HepG2 (cell line): ENCODE data around the gene MAJIN. TPM values are rescaled to one million over a fixed set of nuclear protein-coding genes. Genes with fewer than 3 reads are reported as not detected.

Experiments
- BCL6 ChIP-seq: IDR thresholded peaks from 2 replicates; pipeline ENCODE4 v1.6.1; 2016; ENCODE audit warnings: missing genetic modification reagents, missing compliant biosample characterization
- CC2D1A ChIP-seq: sonication (generic); formaldehyde crosslinking; IDR thresholded peaks from 2 replicates; pipeline ENCODE4 v1.8.1; 2023; ENCODE audit warnings: mild to moderate bottlenecking, missing genetic modification reagents
- HMG20A ChIP-seq: IDR thresholded peaks from 2 replicates; pipeline ENCODE4 v1.6.1; 2016; ENCODE audit warnings: borderline replicate concordance
- MAFF ChIP-seq: IDR thresholded peaks from 2 replicates; pipeline ENCODE4 v1.6.1; 2011; ENCODE audit warnings: low read depth, low read length, improper control_type of control experiment
- MXI1 ChIP-seq: IDR thresholded peaks from 3 replicates; pipeline ENCODE4 v1.6.1; 2012; ENCODE audit warnings: low read depth, low read length, inconsistent platforms, borderline replicate concordance
- NFRKB ChIP-seq: fragments of 450-650 bp; IDR thresholded peaks from 2 replicates; pipeline ENCODE4 v1.6.1; 2017
- PITX1 ChIP-seq: sonication (generic); formaldehyde crosslinking; IDR thresholded peaks from 2 replicates; pipeline ENCODE4 v1.5.1; 2020; ENCODE audit warnings: mild to moderate bottlenecking, missing genetic modification reagents
- RELA ChIP-seq: sonication (generic); formaldehyde crosslinking; IDR thresholded peaks from 2 replicates; pipeline ENCODE4 v1.4.0; 2020; ENCODE audit warnings: missing genetic modification reagents
- REXO4 ChIP-seq: sonication (generic); formaldehyde crosslinking; IDR thresholded peaks from 2 replicates; pipeline ENCODE4 v1.8.0; 2022; ENCODE audit warnings: missing genetic modification reagents, mild to moderate bottlenecking, borderline replicate concordance
- SMYD3 ChIP-seq: sonication (generic); formaldehyde crosslinking; IDR thresholded peaks from 2 replicates; pipeline ENCODE4 v1.8.1; 2023; ENCODE audit warnings: mild to moderate bottlenecking, missing genetic modification reagents
- ZBTB8A ChIP-seq: sonication (generic); formaldehyde crosslinking; IDR thresholded peaks from 2 replicates; pipeline ENCODE4 v1.4.0; 2020; ENCODE audit warnings: mild to moderate bottlenecking, low read depth, missing genetic modification reagents, borderline replicate concordance
- ZC3H4 ChIP-seq: sonication (generic); formaldehyde crosslinking; IDR thresholded peaks from 2 replicates; pipeline ENCODE4 v1.4.0; 2020; ENCODE audit warnings: missing genetic modification reagents, borderline replicate concordance
- ZFP36L2 ChIP-seq: sonication (generic); formaldehyde crosslinking; IDR thresholded peaks from 2 replicates; pipeline ENCODE4 v1.4.0; 2020; ENCODE audit warnings: missing genetic modification reagents
- ZNF550 ChIP-seq: sonication (generic); formaldehyde crosslinking; IDR thresholded peaks from 2 replicates; pipeline ENCODE4 v1.4.0; 2020; ENCODE audit warnings: mild to moderate bottlenecking, missing genetic modification reagents, borderline replicate concordance
- ZNF564 ChIP-seq: sonication (generic); formaldehyde crosslinking; IDR thresholded peaks from 2 replicates; pipeline ENCODE4 v1.8.1; 2023; ENCODE audit warnings: mild to moderate bottlenecking, missing genetic modification reagents
- ZNF614 ChIP-seq: IDR thresholded peaks from 2 replicates; pipeline ENCODE4 v1.6.1; 2018; ENCODE audit warnings: missing biosample characterization, missing genetic modification reagents, inconsistent platforms, borderline replicate concordance
- ZNF629 ChIP-seq: sonication (generic); formaldehyde crosslinking; conservative IDR thresholded peaks from 2 replicates; pipeline ENCODE4 v1.5.0; 2020; ENCODE audit warnings: missing genetic modification reagents
- ZNF775 ChIP-seq: sonication (generic); formaldehyde crosslinking; IDR thresholded peaks from 2 replicates; pipeline ENCODE4 v1.4.0; 2020; ENCODE audit warnings: missing genetic modification reagents, mild to moderate bottlenecking, moderate library complexity, borderline replicate concordance
- polyA plus RNA-seq, 8 experiments: library from polyadenylated mRNA; depleted of rRNA in 3 of 8; stranded (reverse) in 7 of 8; unstranded in 1 of 8; fragments of >200 nt; fragmentation: Illumina TruSeq in 4 of 8; extraction: Trizol in 4 of 8; gene quantifications; 2 replicates each; pipeline versions ENCODE4 v1.2.1 to v1.2.3, GENCODE V29; 2011 to 2016; ENCODE audit warnings: low read depth in 4 of 8, missing spikeins in 1 of 8, mixed read lengths in 1 of 8; ENCODE audit not compliant: insufficient read depth in 1 of 8
- total RNA-seq, 5 experiments: library from RNA; depleted of rRNA; stranded (reverse); fragments of >200 nt; fragmentation: Illumina TruSeq; extraction: Trizol; gene quantifications; 2 replicates each; pipeline ENCODE4 v1.2.3, GENCODE V29; 2016; ENCODE audit warnings: low read depth in 1 of 5
- TF ChIP-seq, protein P1 (sequence below): sonication (generic); formaldehyde crosslinking; IDR thresholded peaks from 2 replicates; pipeline ENCODE4 v1.5.1; 2020; ENCODE audit warnings: missing genetic modification reagents, mild to moderate bottlenecking, borderline replicate concordance
- TF ChIP-seq, protein P2 (sequence below): conservative IDR thresholded peaks from 2 replicates; pipeline ENCODE4 v1.6.1; 2018; ENCODE audit warnings: missing genetic modification reagents
- TF ChIP-seq, protein P3 (sequence below): IDR thresholded peaks from 2 replicates; pipeline ENCODE4 v1.6.1; 2018; ENCODE audit warnings: missing genetic modification reagents
- TF ChIP-seq, protein P4 (sequence below): sonication (generic); formaldehyde crosslinking; IDR thresholded peaks from 2 replicates; pipeline ENCODE4 v1.4.0; 2020; ENCODE audit warnings: mild to moderate bottlenecking, low read depth, missing genetic modification reagents
- TF ChIP-seq, protein P5 (sequence below): sonication (generic); formaldehyde crosslinking; IDR thresholded peaks from 2 replicates; pipeline ENCODE4 v1.5.0; 2020; ENCODE audit warnings: mild to moderate bottlenecking, missing genetic modification reagents, borderline replicate concordance

MAJIN gene
- total and polyA plus RNA-seq, 2 of the 13 experiments (the other 11 are each of a cell fraction or from before 2014, with no cell fraction given) = not detected

DNA sequence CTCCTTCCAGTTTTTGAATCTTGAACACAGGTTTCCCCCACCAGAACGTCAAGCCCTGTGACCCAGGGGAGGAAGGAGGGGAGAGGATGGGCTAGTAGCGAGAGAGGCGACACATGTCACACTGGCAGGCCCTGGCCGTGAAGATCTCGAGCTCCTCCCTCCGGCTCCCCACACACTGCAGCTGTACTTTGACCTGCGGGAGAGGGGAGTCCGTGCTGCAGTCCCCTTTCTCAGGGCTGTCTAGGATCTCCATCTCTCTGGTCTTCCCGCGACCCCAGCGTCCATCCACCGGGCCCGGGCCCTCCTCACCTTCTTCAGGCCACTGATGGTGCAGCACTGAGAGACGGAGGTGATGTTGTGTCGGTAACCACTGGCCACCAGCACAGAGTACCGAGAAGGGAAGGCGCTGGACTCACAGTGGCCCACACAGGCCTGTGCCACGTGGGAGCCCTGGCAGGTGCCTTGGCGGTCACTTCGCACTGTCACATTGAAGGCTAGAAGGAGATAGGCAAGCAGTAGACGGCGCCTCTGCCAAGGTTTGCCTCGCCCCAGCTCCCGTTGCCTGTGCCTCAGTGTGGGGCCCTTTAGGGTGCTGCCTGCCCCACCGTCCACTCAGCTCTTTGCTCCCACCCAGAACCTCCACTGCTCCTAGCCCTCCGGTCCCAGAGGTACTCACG lies 37.1 kb downstream of the MAJIN start (continued):
- TF ChIP-seq, protein P1, sequence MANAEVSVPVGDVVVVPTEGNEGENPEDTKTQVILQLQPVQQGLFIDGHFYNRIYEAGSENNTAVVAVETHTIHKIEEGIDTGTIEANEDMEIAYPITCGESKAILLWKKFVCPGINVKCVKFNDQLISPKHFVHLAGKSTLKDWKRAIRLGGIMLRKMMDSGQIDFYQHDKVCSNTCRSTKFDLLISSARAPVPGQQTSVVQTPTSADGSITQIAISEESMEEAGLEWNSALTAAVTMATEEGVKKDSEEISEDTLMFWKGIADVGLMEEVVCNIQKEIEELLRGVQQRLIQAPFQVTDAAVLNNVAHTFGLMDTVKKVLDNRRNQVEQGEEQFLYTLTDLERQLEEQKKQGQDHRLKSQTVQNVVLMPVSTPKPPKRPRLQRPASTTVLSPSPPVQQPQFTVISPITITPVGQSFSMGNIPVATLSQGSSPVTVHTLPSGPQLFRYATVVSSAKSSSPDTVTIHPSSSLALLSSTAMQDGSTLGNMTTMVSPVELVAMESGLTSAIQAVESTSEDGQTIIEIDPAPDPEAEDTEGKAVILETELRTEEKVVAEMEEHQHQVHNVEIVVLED (CRISPR knock-in tag) = no peak
- TF ChIP-seq ZNF614 = no peak
- TF ChIP-seq, protein P2, sequence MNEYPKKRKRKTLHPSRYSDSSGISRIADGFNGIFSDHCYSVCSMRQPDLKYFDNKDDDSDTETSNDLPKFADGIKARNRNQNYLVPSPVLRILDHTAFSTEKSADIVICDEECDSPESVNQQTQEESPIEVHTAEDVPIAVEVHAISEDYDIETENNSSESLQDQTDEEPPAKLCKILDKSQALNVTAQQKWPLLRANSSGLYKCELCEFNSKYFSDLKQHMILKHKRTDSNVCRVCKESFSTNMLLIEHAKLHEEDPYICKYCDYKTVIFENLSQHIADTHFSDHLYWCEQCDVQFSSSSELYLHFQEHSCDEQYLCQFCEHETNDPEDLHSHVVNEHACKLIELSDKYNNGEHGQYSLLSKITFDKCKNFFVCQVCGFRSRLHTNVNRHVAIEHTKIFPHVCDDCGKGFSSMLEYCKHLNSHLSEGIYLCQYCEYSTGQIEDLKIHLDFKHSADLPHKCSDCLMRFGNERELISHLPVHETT (CRISPR knock-in tag) = no peak
- no peak for TF ChIP-seq MAFF
- TF ChIP-seq, protein P3, sequence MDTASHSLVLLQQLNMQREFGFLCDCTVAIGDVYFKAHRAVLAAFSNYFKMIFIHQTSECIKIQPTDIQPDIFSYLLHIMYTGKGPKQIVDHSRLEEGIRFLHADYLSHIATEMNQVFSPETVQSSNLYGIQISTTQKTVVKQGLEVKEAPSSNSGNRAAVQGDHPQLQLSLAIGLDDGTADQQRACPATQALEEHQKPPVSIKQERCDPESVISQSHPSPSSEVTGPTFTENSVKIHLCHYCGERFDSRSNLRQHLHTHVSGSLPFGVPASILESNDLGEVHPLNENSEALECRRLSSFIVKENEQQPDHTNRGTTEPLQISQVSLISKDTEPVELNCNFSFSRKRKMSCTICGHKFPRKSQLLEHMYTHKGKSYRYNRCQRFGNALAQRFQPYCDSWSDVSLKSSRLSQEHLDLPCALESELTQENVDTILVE = no peak
- no peak for TF ChIP-seq ZC3H4 (CRISPR knock-in tag)
- TF ChIP-seq ZNF564 = no peak
- TF ChIP-seq ZNF775 (CRISPR knock-in tag) = no peak
- no peak for TF ChIP-seq ZNF550 (CRISPR knock-in tag)
- no peak for TF ChIP-seq BCL6 (CRISPR knock-in tag)
- TF ChIP-seq NFRKB = no peak
- TF ChIP-seq REXO4 (CRISPR knock-in tag) = no peak
- 0 out of 2 replicates have a peak, but pooled peaks have one; percentile 16 for TF ChIP-seq SMYD3 (CRISPR knock-in tag)
- peak; percentile 56; the same call in 1 of the 3 replicates for TF ChIP-seq MXI1
- TF ChIP-seq HMG20A (CRISPR knock-in tag) = no peak
- TF ChIP-seq ZFP36L2 (CRISPR knock-in tag) = no peak
- TF ChIP-seq, protein P4, sequence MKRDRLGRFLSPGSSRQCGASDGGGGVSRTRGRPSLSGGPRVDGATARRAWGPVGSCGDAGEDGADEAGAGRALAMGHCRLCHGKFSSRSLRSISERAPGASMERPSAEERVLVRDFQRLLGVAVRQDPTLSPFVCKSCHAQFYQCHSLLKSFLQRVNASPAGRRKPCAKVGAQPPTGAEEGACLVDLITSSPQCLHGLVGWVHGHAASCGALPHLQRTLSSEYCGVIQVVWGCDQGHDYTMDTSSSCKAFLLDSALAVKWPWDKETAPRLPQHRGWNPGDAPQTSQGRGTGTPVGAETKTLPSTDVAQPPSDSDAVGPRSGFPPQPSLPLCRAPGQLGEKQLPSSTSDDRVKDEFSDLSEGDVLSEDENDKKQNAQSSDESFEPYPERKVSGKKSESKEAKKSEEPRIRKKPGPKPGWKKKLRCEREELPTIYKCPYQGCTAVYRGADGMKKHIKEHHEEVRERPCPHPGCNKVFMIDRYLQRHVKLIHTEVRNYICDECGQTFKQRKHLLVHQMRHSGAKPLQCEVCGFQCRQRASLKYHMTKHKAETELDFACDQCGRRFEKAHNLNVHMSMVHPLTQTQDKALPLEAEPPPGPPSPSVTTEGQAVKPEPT (CRISPR knock-in tag) = no peak
- no peak for TF ChIP-seq PITX1
- no peak for TF ChIP-seq RELA (CRISPR knock-in tag)
- TF ChIP-seq CC2D1A (CRISPR knock-in tag) = no peak
- TF ChIP-seq, protein P5, sequence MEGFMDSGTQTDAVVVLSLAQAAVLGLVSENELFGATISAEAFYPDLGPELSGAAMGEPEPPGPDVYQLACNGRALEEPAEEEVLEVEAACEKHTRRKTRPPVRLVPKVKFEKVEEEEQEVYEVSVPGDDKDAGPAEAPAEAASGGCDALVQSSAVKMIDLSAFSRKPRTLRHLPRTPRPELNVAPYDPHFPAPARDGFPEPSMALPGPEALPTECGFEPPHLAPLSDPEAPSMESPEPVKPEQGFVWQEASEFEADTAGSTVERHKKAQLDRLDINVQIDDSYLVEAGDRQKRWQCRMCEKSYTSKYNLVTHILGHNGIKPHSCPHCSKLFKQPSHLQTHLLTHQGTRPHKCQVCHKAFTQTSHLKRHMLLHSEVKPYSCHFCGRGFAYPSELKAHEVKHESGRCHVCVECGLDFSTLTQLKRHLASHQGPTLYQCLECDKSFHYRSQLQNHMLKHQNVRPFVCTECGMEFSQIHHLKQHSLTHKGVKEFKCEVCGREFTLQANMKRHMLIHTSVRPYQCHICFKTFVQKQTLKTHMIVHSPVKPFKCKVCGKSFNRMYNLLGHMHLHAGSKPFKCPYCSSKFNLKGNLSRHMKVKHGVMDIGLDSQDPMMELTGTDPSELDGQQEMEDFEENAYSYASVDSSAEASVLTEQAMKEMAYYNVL (CRISPR knock-in tag) = no peak
- 0 out of 2 replicates have a peak, but pooled peaks have one; percentile 17 for TF ChIP-seq ZNF629
- TF ChIP-seq ZBTB8A = no peak
